Fibroblast of lung (primary cell): Measurements from ENCODE around the gene TNIK.

Source experiments
- EZH2 ChIP-seq: IDR thresholded peaks from 2 replicates; pipeline ENCODE4 v1.5.1; 2012; ENCODE audit warnings: low read length, control low read depth, mild to moderate bottlenecking; ENCODE audit errors: missing control alignments
- TF ChIP-seq, protein P1 (sequence below), 2 donors: IDR thresholded peaks in 1 of 2; conservative IDR thresholded peaks in 1 of 2; 1 replicate in 1 of 2; 2 replicates in 1 of 2; pipeline ENCODE4 v1.5.1; 2011 to 2012; ENCODE audit warnings: low read length in 2 of 2, control low read depth in 1 of 2, inconsistent platforms in 1 of 2, low read depth in 1 of 2, mild to moderate bottlenecking in 1 of 2

DNA sequence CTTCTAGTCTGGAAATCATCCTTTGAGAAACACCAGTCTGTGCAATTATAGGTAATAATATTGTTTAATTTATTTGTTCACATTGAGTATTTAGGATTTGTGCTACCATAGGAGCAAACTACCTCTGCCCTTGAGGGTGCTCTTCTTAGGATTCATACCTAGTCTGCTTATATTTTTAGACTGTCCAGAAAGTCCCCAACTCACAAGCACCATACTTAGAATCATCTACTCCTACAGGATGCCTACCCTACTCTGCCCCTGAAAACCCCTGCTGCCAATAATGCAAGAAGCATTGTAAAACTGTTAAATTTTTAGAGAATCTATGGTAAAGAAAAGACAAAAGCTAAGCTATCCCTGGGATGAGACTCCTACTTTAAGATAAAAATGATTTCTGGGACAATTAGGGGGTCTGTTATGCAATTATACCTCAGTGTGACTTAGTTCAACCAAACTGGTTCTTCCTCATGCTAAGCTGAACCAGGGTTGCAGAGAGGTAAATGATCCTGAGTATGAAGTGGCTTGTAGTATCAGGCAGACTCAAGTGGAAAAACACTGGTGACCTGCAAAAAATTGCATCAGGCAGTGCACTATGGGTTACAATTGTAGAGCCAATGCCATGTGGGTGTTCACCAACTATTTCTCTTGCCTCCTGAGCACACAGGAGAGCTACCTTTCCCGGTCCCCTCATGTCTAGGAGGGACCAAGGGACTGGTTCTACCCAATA is 133.3 kb downstream of the TNIK start:
- TF ChIP-seq, protein P1, sequence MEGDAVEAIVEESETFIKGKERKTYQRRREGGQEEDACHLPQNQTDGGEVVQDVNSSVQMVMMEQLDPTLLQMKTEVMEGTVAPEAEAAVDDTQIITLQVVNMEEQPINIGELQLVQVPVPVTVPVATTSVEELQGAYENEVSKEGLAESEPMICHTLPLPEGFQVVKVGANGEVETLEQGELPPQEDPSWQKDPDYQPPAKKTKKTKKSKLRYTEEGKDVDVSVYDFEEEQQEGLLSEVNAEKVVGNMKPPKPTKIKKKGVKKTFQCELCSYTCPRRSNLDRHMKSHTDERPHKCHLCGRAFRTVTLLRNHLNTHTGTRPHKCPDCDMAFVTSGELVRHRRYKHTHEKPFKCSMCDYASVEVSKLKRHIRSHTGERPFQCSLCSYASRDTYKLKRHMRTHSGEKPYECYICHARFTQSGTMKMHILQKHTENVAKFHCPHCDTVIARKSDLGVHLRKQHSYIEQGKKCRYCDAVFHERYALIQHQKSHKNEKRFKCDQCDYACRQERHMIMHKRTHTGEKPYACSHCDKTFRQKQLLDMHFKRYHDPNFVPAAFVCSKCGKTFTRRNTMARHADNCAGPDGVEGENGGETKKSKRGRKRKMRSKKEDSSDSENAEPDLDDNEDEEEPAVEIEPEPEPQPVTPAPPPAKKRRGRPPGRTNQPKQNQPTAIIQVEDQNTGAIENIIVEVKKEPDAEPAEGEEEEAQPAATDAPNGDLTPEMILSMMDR (conservative IDR thresholded peaks at IDR 0.05 in 1 of 2, IDR thresholded peaks at IDR 0.05 in 1 of 2; ENCODE audit: low read depth in 1 of 2, low read length in 2 of 2) = no peak
- no peak for TF ChIP-seq EZH2
